GM21786 (cell line): ENCODE results near the gene OR6C2.
"Not testable (repeated sequence)": the region's sequence is repeated elsewhere in the genome, so short reads cannot be mapped to it uniquely, and the experiment has no call there.

Experiments used
- ATAC-seq: cut with Tn5 transposase; IDR thresholded peaks from one replicate; pipeline ENCODE4 v1.9.1; 2021; ENCODE audit not compliant: unreplicated experiment

OR6C2 gene

DNA sequence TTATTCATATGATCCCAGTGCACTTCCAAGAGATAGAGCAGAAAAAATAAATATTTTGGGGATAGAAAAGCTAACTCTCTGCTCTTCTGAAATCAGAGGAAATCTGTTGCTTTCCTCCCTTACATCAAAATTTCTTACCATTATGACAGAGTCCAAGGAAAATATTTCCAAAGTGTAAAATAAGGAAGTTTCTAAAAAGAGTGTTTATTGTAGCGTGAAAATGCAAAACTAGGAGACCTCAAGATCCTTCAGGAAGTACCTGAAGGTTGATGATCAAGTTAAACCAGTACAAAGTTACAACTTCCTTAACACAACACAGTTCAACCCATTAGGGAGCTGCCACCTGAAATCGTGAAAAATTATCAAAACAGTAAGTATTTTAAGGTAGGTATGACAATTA, at the start of gene OR6C2:
Gene OR6C2, plus strand, starts transcription at position 301 of the 400 bp plus-strand sequence. CDS start 8,138 bp downstream, outside the sequence.
- no peak for ATAC-seq

DNA sequence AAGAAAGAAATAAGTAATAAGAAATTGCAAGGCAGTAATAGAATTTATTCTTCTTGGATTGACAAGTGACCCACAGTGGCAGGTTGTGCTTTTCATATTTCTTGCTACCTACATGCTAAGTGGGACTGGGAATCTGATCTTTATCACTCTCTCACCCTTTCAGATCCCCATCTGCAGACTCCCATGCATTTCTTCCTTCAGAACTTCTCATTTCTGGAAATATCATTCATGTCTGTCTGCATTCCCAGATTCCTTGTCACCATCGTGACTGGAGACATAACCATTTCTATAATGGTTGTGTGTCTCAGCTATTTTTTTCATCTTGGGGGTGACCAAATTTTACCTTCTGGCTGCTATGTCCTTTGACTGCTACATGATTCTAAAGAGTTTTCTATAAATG, 47.5 kb upstream of the OR6C2 start:
- no peak for ATAC-seq

DNA sequence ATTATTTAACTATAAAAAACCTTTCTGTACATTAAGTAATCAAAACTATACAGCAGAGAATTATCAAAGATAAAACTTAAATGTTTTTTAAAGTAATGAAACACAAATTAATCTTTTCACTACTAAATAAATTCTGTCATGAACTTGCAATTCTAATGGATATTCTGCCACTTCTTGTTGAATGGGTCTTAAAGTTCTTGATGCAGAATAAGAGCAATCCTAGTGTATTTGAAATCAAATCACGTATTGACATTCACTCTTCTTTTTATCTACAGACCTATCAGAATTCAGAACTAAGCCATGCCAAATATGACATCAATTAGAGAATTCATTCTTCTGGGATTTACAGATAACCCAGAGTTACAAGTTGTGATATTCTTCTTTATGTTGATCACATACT, 43.6 kb upstream of the OR6C2 start, which contains the start of gene OR6C65:
Gene OR6C65, plus strand, starts transcription at position 301 of the 400 bp plus-strand sequence. Its CDS starts 0 bp downstream, at position 301.
- no peak for ATAC-seq

DNA sequence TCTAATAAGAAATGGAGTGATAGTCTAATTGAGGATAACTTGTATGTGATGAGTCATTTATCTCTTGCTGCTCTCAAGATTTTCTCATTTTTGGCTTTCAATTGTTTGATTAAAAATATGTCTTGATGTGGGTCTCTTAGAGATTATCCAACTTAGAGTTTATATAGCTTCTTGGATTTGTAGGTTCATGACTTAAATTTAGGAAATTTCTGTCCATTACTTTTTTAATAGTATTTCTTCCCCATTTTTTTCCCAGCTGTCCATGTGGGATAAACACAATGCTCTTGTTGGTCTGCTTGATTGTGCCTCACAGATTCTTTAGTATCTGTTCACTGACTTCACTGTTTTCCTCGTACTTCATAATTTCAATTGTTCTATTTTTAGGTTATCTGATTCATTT, 36.0 kb upstream of the OR6C2 start:
- no peak for ATAC-seq

DNA sequence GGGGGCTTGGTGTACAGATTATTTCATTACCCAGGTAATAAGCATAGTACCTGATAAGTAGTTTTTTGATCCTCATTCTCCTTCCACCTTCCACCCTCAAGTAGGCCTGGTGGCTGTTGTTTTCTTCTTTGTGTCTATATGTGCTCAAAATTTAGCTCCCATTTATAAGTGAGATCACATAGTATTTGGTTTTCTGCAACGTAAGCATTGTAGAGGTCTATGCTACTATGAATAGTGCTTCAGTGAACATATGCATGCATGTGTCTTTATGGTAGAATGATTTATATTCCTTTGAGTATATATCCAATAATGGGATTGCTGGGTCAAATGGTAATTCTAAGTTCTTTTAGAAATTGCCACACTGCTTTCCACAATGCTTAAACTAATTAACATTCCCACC, 34.7 kb upstream of the OR6C2 start:
- not testable (repeated sequence) for ATAC-seq

DNA sequence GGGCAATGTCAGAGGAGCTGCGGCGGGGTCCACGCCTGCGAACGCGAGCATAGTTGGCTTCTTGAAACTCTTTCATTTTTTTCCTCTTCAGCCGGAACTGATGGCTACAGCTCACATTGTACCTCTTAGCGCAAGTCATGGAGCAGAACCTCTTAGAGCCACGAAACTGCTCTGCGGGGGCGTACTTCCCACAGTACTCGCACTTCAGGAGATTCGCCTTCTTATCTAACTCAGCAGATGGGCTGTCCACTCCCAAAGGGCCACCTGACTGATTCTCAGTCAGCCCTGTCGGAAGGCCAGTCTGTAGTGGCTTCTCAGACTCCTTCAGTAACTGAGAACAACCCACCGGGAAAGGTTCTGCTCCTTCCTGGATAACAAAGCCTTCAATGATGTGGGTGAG, 31.7 kb upstream of the OR6C2 start:
- not testable (repeated sequence) for ATAC-seq

DNA sequence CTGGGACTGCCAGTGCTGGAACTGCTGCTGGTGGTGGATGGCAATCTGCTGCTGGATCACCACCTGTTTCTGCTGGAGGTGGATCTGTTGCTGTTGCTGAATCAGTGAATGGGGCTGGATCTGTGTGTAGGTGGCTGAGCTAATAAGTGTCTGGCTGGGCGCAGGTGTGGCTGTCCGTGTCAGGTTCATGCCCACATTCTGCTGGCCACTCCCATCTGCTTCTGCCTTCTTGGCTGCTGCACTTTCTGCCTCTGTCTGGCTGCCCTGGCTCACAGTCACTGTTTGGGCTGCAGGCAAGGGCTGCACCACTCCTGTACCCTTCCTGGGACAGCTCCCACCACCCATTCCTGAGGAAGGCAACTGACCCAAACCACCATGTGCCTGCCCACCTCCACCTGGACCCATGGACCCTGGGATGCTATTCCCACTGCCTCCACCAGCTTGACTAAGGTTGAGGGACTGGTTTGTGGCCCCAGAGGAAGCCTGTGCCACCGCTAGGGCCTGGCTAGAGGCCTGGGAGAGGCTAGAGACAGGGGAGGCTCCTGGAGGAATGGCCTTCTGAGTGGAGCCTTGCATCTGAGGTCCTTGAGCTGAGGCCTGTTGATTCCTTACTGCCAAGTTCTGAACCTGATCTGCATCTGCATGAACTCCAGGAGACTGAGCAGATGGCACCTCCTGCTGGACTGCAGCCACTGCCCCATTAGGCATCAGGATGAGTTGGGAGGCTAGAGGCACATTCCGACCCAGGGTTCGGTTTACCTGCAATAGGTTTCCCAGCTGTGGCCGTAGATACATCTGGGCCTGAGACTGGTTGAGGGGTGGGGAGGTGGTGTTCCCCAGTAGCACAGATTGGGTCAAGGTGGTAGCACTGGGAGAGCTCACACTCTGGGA, 30.1 kb upstream of the OR6C2 start:
- not testable (repeated sequence) for ATAC-seq

DNA sequence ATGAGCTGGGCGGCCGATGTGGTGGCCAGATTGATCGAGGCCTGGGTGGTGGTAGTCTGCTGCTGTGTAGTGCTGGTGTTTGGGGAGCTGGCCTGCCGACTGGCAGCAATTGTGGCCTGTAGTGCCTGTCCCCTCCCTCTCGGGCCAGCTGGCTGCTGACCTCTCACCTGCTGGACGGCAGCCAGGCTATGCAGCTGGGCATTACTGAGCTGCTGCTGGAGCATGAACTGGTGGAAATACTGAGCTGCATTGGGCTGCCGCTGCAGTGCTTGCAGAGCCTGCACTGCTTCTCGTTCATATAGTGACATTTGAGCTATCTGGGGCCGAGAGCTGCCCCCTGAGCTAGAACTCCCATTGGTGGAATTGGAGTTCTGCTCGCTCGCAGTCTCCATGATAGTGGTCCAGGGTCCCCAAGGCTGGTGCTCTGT, 29.5 kb upstream of the OR6C2 start:
- ATAC-seq: not testable (repeated sequence)

DNA sequence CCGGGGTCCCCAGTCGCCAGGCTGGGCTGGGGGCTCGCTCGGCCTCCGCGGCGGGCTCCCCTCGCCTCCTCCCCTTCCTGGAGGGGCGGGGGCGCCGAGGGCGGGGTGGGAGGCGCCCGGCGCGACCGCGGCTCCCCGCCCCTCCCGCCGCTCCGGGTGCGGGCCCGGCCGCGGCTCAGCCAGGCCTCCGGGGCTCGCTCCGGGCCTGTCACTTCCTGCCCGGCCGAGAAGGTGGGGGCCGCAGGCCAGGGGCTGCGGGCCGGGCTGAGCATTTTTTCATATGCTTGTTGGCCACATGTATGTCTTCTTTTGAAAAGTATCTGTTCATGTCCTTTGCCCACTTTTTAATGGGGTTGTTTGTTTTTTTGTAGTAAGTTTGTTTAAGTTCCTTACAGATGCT, 29.0 kb upstream of the OR6C2 start:
- not testable (repeated sequence) for ATAC-seq

DNA sequence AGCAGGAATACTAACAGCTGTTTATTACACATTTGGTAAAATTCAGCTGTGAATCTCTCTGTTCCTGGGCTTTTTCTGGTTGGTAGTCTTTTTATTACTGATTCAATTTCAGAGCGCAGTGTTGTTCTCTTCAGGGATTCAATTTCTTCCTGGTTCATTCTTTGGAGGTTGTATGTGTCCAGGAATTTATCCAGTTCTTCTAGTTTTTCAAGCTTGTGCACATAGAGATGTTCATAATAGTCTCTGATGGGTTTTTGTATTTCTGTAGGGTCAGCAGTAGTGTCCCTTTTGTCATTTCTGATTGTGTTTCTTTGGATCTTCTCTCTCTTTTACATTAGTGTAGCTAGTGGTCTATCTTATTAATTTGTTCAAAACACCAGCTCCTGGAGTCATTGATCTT, 26.9 kb upstream of the OR6C2 start:
- ATAC-seq: no peak

DNA sequence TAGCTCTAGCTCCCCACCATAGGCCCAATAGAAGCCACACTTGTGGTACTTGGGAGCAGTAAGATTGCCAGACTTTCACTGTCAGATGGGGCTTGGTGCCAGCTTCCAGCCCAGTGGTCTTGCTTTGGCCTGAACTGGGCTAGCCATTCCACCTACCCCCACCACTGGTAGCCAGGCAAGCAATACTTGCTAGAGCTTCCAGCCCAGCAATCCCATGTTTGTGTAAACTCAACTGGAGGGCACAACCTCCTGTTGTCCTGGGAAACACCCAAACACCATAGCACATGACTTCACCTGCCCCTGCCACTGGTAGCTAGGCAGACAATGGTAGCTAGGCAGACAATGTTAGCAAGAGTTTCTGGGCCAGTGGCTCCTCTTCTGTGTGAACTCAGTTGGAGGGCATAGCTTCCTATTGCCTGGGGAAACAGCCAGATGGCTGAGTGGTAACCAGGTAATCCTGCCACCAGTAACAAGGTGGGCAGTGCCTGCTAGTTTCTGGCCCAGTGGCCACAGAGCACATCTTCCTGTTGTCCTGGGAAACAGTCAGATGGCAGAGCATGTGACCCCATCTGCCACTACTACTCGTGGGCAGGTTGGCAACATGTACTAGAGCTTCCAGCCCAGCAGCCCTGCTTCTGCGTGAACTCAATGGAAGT, 23.4 kb upstream of the OR6C2 start:
- ATAC-seq: no peak

DNA sequence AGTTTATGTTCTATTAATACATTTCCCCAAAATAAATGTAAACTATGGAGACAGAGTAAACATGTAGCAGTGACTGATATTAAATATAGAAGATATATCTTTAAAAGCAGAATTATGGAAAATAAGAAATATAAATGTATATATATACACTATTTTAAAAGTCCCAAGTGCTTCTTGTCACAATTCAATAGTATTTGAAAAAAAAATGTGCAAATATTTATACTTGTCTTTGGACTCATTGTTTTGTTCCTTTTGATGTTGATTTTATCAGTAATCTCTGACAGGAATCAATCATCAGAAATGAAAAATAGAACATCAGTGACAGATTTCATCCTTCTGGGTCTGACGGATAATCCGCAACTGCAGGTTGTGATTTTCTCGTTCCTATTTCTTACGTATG, 17.9 kb upstream of the OR6C2 start, which contains the start of gene OR6C76:
Gene OR6C76, plus strand, starts transcription at position 301 of the 400 bp plus-strand sequence. Its CDS starts 0 bp downstream, at position 301.
- ATAC-seq: no peak

DNA sequence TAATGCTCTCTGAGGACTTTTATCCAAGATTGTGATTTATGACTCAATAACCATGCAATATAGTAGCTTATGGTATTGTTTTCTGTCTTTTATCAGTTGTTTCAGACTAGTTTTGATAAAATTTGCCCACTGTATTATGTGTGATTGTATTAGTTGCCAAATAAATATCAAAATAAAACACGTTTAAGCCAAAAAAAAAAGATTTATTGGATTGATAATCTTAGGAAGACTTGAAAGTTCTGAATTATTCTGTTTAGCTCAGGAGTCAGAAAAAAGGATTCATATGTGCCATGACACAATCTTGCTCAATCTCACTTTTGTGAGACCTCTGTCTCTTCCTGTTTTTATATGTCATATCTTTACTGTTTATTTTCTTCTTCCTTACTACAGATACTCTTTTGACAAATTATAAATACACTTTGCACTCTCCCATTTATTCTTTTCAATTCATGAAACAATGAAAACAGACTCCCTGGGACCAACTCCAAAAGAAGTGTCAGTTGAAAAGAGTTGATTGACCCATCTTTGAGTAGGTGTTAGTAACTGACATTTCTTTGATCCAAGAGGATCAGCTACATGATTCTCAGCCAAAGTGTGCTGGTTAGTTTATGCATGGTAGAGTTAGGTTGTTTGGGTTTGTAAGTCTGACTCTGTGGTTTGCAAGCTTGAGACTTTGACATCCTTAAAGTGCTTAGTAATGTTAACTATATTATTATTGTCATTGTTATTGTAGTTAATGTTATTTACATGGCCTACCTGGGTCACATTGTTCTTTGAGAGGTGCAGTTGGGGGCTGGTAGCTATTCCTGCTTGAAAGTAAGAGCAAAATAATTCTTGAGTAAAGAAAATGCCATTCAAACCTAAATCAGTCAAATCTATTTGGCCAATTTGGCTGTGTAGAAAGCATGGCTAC, 15.3 kb upstream of the OR6C2 start:
- ATAC-seq: no peak

DNA sequence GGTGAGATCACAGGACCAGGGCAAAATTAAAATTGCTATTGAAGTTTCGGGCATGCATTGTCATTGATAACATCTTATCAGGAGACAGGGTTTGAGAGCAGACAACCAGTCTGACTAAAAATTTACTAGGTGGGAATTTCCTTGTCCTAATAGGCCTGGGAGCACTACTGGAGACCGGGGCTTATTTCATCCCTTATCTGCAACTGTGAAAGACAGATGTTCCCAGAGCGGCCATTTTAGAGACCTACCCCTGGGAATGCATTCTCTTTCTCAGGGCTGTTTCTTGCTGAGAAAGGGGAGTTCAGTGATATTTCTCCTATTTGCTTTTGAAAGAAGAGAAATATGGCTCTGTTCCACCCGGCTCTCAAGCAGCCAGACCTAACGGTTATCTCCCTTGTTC, 2.6 kb upstream of the OR6C2 start:
- not testable (repeated sequence) for ATAC-seq

DNA sequence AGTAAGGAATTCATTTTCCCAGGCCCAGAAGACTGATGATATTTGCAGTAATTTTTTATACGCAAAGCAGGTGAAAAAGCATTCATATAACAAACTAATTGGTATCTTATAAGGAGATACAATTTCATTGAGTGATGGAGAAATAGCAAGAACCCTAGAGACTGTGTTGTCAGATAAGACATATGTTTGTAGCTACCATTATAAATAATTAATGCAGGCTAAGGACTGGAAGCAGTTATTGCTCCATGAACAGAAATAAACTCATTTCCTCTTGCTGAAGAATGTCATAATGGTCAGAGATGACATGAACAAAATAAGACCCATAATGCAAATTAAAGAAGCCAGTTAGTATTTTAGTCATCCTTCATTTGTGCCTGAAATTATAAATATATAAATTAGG, 1.5 kb downstream of the OR6C2 start:
- ATAC-seq: no peak

DNA sequence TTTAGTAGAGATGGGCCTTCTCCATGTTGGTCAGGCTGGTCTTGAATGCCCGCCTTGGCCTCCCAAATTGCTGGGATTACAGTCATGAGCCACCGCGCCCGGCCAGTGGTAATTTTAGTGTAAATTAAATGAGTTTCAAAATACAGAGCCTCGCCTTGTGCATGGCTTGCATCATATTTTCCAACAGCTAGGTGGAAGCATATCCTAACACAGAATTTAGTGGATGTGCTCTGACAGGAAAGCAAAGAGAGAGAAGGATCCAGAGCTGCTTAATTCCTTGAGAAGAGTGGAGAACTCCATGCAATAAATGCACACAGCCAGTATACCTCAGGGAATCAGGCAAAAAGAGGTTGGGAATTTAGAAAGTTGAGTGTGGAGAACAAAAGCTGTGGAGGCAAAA, 2.5 kb downstream of the OR6C2 start:
- ATAC-seq: no peak

DNA sequence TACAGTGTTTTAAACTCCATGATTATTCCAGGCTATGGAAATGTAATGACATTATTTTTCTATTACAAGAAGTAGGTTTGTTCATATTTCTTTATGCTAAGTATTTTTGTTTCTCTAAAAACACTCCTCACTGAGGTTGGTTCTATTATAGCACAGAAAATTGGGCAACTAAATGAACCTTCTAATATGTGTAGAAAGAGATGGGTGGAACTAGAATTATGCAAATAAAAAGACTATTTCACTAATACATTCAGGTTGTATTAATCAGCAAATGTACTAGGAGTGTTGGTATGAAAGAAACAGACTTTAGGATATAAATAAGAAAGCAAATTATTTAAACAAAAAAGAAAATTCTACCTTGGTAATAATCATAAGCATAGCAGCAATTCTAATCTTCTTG, 4.9 kb downstream of the OR6C2 start:
- ATAC-seq: no peak

DNA sequence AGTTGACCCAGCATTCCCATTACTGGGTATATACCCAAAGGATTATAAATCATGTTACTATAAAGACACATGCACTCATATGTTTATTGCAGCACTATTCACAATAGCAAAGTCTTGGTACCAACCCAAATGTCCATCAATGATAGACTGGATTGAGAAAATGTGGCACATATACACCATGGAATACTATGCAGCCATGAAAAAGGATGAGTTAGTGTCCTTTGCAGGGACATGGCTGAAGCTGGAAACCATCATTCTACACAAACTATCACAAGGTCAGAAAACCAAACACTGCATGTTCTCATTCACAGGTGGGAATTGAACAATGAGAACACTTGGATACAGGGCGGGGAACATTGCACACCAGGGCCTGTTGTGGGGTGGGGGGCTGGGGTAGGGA, 21.1 kb downstream of the OR6C2 start:
- not testable (repeated sequence) for ATAC-seq

DNA sequence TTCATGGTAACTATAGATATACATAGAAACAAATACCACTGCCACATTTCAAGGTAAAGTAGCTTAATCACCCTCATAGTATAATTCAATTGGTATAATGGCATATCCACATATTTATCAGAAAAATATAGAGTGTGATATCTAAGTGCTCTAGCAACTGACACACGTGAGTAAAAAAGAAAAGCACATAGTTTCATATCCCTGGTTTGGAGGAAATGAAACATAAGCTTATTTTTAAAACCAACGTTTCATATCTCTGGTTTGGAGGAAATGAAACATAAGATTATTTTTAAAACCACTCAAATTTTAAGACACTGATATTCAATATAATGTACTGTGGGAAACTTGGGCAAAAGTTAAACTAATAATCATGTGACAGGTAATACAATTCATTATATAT, 24.0 kb downstream of the OR6C2 start:
- ATAC-seq: peak; percentile 77

DNA sequence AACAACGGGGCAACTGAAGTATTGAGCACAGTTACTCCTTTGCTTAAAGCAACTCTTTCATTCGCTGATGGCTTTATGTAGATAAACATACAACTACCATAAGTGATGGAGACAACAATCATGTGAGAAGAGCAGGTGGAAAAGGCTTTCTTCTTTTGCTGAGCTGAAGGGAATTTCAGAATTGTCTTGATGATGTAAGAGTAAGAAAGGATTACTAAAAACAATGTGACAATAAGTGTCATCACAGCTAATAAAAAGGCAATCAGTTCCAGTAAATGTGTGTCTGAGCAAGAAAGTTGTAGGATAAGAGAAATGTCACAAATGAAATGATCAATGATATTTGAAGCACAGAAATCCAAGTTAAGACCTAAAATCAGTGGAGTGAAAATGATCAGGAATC, 25.4 kb downstream of the OR6C2 start:
- no peak for ATAC-seq
